ENCODE results near the gene DDX47. TPM values are rescaled to one million over a fixed set of nuclear protein-coding genes. Genes with fewer than 3 reads are reported as not detected.
"Not testable (repeated sequence)": the region's sequence is repeated elsewhere in the genome, so short reads cannot be mapped to it uniquely, and the experiment has no call there.

Gene DDX47
- total RNA-seq, 1 donor from 2014 or later, result 133 TPM

GRCh38 chr12:12788131-12788530 is 25.0 kb upstream of the DDX47 start:
- intact Hi-C loops (cut with micrococcal nuclease), result loop anchor here (1.0 to 5.0 kb wide), 10 partner anchors 15 to 424 kb away; partner anchors contain the start of genes DDX47 and HEBP1
- Mint-ChIP-seq H3K27ac (peak overlapping the region; percentile 94), H3K9me3 (no peaks in the 10 kb centered on the region), H3K4me3 (peak overlapping the region; percentile 89), H3K36me3 (ENCODE audit: low read depth) (no peaks in the 10 kb centered on the region), H3K27me3 (no peaks in the 10 kb centered on the region), H3K4me1 (peaks cover 33% of the 10 kb centered on the region)
- DNase-seq, result peak; percentile 59

- no peaks in the 10 kb centered on the region for H3K27me3 Mint-ChIP-seq
- no peaks in the 10 kb centered on the region for H3K36me3 Mint-ChIP-seq (ENCODE audit: low read depth)
- peak overlapping the region; percentile 89 for H3K4me3 Mint-ChIP-seq
- peak overlapping the region; percentile 94 for H3K27ac Mint-ChIP-seq
- no peaks in the 10 kb centered on the region for H3K9me3 Mint-ChIP-seq
- intact Hi-C loops (cut with micrococcal nuclease), result loop anchor here (1.0 to 5.0 kb wide), 10 partner anchors 14 to 423 kb away; partner anchors contain the start of genes DDX47 and HEBP1
- peak; percentile 88 for DNase-seq
- peaks cover 33% of the 10 kb centered on the region for H3K4me1 Mint-ChIP-seq
These were observed 24.3 kb upstream of the DDX47 start for GRCh38 chr12:12788675-12789368.

- intact Hi-C loops (cut with micrococcal nuclease), result no loop called here
- Mint-ChIP-seq H3K36me3 (ENCODE audit: low read depth) (no peaks in the 10 kb centered on the region), H3K4me3 (no peak overlapping the region), H3K4me1 (peaks cover 20% of the 10 kb centered on the region), H3K9me3 (no peaks in the 10 kb centered on the region), H3K27ac (no peak overlapping the region), H3K27me3 (no peaks in the 10 kb centered on the region)
- no peak for DNase-seq
These were observed 22.2 kb upstream of the DDX47 start for GRCh38 chr12:12790956-12791355.

GRCh38 chr12:12791756-12792369 is 21.3 kb upstream of the DDX47 start:
- H3K9me3 Mint-ChIP-seq, result no peaks in the 10 kb centered on the region
- no peak for DNase-seq
- no peak overlapping the region for H3K4me3 Mint-ChIP-seq
- intact Hi-C loops (cut with micrococcal nuclease), result no loop called here
- no peak overlapping the region for H3K27ac Mint-ChIP-seq
- no peaks in the 10 kb centered on the region for H3K27me3 Mint-ChIP-seq
- no peaks in the 10 kb centered on the region for H3K36me3 Mint-ChIP-seq (ENCODE audit: low read depth)
- peaks cover 15% of the 10 kb centered on the region for H3K4me1 Mint-ChIP-seq

GRCh38 chr12:12792421-12792820 is 20.7 kb upstream of the DDX47 start:
- no peak overlapping the region for H3K27ac Mint-ChIP-seq
- no peaks in the 10 kb centered on the region for H3K9me3 Mint-ChIP-seq
- H3K4me3 Mint-ChIP-seq, result no peak overlapping the region
- H3K4me1 Mint-ChIP-seq, result peaks cover 13% of the 10 kb centered on the region
- H3K36me3 Mint-ChIP-seq (ENCODE audit: low read depth), result no peaks in the 10 kb centered on the region
- DNase-seq, result no peak
- H3K27me3 Mint-ChIP-seq, result no peaks in the 10 kb centered on the region
- intact Hi-C loops (cut with micrococcal nuclease), result no loop called here

- H3K4me1 Mint-ChIP-seq, result no peaks in the 10 kb centered on the region
- peaks cover 4% of the 10 kb centered on the region for H3K9me3 Mint-ChIP-seq
- no peak overlapping the region for H3K4me3 Mint-ChIP-seq
- DNase-seq, result no peak
- no peaks in the 10 kb centered on the region for H3K27me3 Mint-ChIP-seq
- H3K27ac Mint-ChIP-seq, result no peak overlapping the region
- intact Hi-C loops (cut with micrococcal nuclease), result no loop called here
- peaks cover 4% of the 10 kb centered on the region for H3K36me3 Mint-ChIP-seq (ENCODE audit: low read depth)
These were observed 18.5 kb upstream of the DDX47 start for GRCh38 chr12:12794686-12795085.

GRCh38 chr12:12796171-12796570 is 17.0 kb upstream of the DDX47 start:
- Mint-ChIP-seq H3K27me3 (no peaks in the 10 kb centered on the region), H3K27ac (no peak overlapping the region), H3K36me3 (ENCODE audit: low read depth) (peaks cover 4% of the 10 kb centered on the region), H3K9me3 (peaks cover 4% of the 10 kb centered on the region), H3K4me3 (no peak overlapping the region), H3K4me1 (peaks cover 5% of the 10 kb centered on the region)
- DNase-seq, result no peak
- intact Hi-C loops (cut with micrococcal nuclease), result no loop called here

GRCh38 chr12:12796928-12797793 is 16.0 kb upstream of the DDX47 start:
- H3K36me3 Mint-ChIP-seq (ENCODE audit: low read depth), result peaks cover 4% of the 10 kb centered on the region
- DNase-seq, result no peak
- H3K4me3 Mint-ChIP-seq, result no peak overlapping the region
- intact Hi-C loops (cut with micrococcal nuclease), result no loop called here
- H3K4me1 Mint-ChIP-seq, result peaks cover 8% of the 10 kb centered on the region
- peaks cover 4% of the 10 kb centered on the region for H3K9me3 Mint-ChIP-seq
- no peaks in the 10 kb centered on the region for H3K27me3 Mint-ChIP-seq
- H3K27ac Mint-ChIP-seq, result no peak overlapping the region

GRCh38 chr12:12797794-12798152 is 15.4 kb upstream of the DDX47 start:
- intact Hi-C loops (cut with micrococcal nuclease), result no loop called here
- Mint-ChIP-seq H3K4me1 (peaks cover 12% of the 10 kb centered on the region), H3K9me3 (peaks cover 4% of the 10 kb centered on the region), H3K36me3 (ENCODE audit: low read depth) (peaks cover 4% of the 10 kb centered on the region), H3K27ac (no peak overlapping the region), H3K27me3 (no peaks in the 10 kb centered on the region), H3K4me3 (no peak overlapping the region)
- DNase-seq, result no peak

GRCh38 chr12:12798480-12798879 is 14.7 kb upstream of the DDX47 start:
- Mint-ChIP-seq H3K36me3 (ENCODE audit: low read depth) (peaks cover 4% of the 10 kb centered on the region), H3K4me3 (no peak overlapping the region), H3K4me1 (peaks cover 17% of the 10 kb centered on the region), H3K27ac (no peak overlapping the region), H3K27me3 (no peaks in the 10 kb centered on the region), H3K9me3 (peaks cover 4% of the 10 kb centered on the region)
- intact Hi-C loops (cut with micrococcal nuclease), result no loop called here
- no peak for DNase-seq

GRCh38 chr12:12799163-12799920 is 13.8 kb upstream of the DDX47 start:
- intact Hi-C loops (cut with micrococcal nuclease), result no loop called here
- DNase-seq, result no peak
- Mint-ChIP-seq H3K36me3 (ENCODE audit: low read depth) (peaks cover 4% of the 10 kb centered on the region), H3K27me3 (no peaks in the 10 kb centered on the region), H3K9me3 (peaks cover 4% of the 10 kb centered on the region), H3K4me1 (peaks cover 22% of the 10 kb centered on the region), H3K27ac (no peak overlapping the region), H3K4me3 (no peak overlapping the region)

- peaks cover 4% of the 10 kb centered on the region for H3K9me3 Mint-ChIP-seq
- intact Hi-C loops (cut with micrococcal nuclease), result no loop called here
- H3K4me1 Mint-ChIP-seq, result peaks cover 30% of the 10 kb centered on the region
- no peaks in the 10 kb centered on the region for H3K27me3 Mint-ChIP-seq
- H3K36me3 Mint-ChIP-seq (ENCODE audit: low read depth), result peaks cover 6% of the 10 kb centered on the region
- H3K4me3 Mint-ChIP-seq, result no peak overlapping the region
- no peak overlapping the region for H3K27ac Mint-ChIP-seq
- no peak for DNase-seq
These were observed 12.6 kb upstream of the DDX47 start for GRCh38 chr12:12800406-12801180.

GRCh38 chr12:12801656-12802055 is 11.5 kb upstream of the DDX47 start:
- H3K27ac Mint-ChIP-seq; DNase-seq; H3K4me3 Mint-ChIP-seq; H3K36me3 Mint-ChIP-seq (ENCODE audit: low read depth); intact Hi-C loops (cut with micrococcal nuclease); H3K27me3 Mint-ChIP-seq; H3K9me3 Mint-ChIP-seq: not testable (repeated sequence)
- peaks cover 36% of the 10 kb centered on the region for H3K4me1 Mint-ChIP-seq
